Measurements from ENCODE around the gene RNU5D-1.

RNU5D-1 gene

GRCh38 chr1:44689447-44689765 lies 41.6 kb downstream of the RNU5D-1 start:
- H3K4me3 ChIP-seq (ENCODE audit: low read depth, low read length) = no peak overlapping the region
- DNase-seq (ENCODE audit: low read depth) = no peak
- TF ChIP-seq CTCF (IDR thresholded peaks at IDR 0.05; ENCODE audit: control insufficient read depth, extremely low read depth, insufficient read depth) = no peak

GRCh38 chr1:44688760-44689446 lies 42.1 kb downstream of the RNU5D-1 start:
- no peak overlapping the region for H3K4me3 ChIP-seq (ENCODE audit: low read depth, low read length)
- TF ChIP-seq CTCF (IDR thresholded peaks at IDR 0.05; ENCODE audit: control insufficient read depth, extremely low read depth, insufficient read depth) = no peak
- peak; percentile 42 for DNase-seq (ENCODE audit: low read depth)

- no peak for TF ChIP-seq CTCF (IDR thresholded peaks at IDR 0.05; ENCODE audit: control insufficient read depth, extremely low read depth, insufficient read depth)
- no peak for DNase-seq (ENCODE audit: low read depth)
- H3K4me3 ChIP-seq (ENCODE audit: low read depth, low read length) = no peak overlapping the region
Observed at GRCh38 chr1:44685881-44686280, 45.1 kb downstream of the RNU5D-1 start.

- H3K4me3 ChIP-seq (ENCODE audit: low read depth, low read length) = no peak overlapping the region
- DNase-seq (ENCODE audit: low read depth) = no peak
- no peak for TF ChIP-seq CTCF (IDR thresholded peaks at IDR 0.05; ENCODE audit: control insufficient read depth, extremely low read depth, insufficient read depth)
Observed at GRCh38 chr1:44685218-44685617, 45.8 kb downstream of the RNU5D-1 start.

- no peak for TF ChIP-seq CTCF (IDR thresholded peaks at IDR 0.05; ENCODE audit: control insufficient read depth, extremely low read depth, insufficient read depth)
- H3K4me3 ChIP-seq (ENCODE audit: low read depth, low read length) = no peak overlapping the region
- no peak for DNase-seq (ENCODE audit: low read depth)
Observed at GRCh38 chr1:44684525-44684924, 46.4 kb downstream of the RNU5D-1 start.

DNA sequence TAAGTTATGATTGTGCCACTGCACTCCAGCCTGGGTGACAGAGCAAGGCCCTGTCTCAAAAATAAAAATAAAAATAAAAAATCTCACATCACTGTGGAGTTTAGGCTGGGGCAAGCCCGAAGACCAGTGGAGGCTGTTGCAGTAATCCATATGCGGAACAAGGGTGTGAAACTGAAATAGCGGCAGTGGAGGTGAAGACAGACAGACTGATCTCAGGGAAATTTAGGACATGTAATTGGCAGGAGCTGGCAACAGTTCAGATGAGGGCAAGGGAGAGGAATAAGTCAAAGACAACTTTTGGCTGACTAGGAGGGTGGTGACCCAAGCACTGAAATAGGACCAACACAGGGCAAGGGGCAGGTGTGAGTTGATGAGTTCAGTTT lies 48.1 kb downstream of the RNU5D-1 start:
- no peak for TF ChIP-seq CTCF (IDR thresholded peaks at IDR 0.05; ENCODE audit: control insufficient read depth, extremely low read depth, insufficient read depth)
- no peak overlapping the region for H3K4me3 ChIP-seq (ENCODE audit: low read depth, low read length)
- DNase-seq (ENCODE audit: low read depth) = no peak

Measured in LNCaP clone FGC (cell line).